GM12801 (cell line): ENCODE data around the gene NAA38.

Experiments used
- TF ChIP-seq, protein P1 (sequence below): IDR thresholded peaks from one replicate; pipeline ENCODE4 v1.5.1; 2011; ENCODE audit warnings: control low read depth; ENCODE audit not compliant: insufficient read length; ENCODE audit errors: extremely low read depth

NAA38 gene

DNA sequence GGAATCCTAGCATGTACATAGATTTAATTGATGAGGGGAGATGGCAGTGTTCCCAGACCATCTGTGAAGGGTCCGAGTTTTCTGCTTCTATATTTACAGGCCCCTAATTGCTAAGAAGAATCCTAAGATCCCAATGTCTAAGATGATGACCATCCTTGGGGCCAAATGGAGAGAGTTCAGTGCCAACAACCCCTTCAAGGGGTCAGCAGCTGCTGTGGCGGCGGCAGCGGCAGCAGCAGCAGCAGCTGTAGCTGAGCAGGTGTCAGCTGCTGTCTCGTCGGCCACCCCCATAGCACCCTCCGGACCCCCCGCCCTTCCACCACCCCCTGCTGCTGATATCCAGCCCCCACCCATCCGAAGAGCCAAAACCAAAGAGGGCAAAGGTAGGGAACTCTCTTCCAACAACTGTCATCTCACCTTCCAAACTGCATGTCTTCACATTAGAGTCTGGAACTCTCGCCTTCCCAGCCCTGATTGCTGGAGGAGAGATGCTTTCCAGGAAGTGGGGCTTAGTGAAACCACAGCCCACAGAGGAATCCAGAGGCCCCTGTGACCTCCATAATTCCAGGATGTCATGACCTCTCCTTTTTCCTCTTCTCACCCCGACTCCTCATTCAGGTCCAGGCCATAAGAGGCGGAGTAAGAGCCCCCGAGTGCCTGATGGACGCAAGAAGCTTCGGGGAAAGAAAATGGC is 36.0 kb upstream of the NAA38 start:
- TF ChIP-seq, protein P1, sequence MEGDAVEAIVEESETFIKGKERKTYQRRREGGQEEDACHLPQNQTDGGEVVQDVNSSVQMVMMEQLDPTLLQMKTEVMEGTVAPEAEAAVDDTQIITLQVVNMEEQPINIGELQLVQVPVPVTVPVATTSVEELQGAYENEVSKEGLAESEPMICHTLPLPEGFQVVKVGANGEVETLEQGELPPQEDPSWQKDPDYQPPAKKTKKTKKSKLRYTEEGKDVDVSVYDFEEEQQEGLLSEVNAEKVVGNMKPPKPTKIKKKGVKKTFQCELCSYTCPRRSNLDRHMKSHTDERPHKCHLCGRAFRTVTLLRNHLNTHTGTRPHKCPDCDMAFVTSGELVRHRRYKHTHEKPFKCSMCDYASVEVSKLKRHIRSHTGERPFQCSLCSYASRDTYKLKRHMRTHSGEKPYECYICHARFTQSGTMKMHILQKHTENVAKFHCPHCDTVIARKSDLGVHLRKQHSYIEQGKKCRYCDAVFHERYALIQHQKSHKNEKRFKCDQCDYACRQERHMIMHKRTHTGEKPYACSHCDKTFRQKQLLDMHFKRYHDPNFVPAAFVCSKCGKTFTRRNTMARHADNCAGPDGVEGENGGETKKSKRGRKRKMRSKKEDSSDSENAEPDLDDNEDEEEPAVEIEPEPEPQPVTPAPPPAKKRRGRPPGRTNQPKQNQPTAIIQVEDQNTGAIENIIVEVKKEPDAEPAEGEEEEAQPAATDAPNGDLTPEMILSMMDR: no peak

DNA sequence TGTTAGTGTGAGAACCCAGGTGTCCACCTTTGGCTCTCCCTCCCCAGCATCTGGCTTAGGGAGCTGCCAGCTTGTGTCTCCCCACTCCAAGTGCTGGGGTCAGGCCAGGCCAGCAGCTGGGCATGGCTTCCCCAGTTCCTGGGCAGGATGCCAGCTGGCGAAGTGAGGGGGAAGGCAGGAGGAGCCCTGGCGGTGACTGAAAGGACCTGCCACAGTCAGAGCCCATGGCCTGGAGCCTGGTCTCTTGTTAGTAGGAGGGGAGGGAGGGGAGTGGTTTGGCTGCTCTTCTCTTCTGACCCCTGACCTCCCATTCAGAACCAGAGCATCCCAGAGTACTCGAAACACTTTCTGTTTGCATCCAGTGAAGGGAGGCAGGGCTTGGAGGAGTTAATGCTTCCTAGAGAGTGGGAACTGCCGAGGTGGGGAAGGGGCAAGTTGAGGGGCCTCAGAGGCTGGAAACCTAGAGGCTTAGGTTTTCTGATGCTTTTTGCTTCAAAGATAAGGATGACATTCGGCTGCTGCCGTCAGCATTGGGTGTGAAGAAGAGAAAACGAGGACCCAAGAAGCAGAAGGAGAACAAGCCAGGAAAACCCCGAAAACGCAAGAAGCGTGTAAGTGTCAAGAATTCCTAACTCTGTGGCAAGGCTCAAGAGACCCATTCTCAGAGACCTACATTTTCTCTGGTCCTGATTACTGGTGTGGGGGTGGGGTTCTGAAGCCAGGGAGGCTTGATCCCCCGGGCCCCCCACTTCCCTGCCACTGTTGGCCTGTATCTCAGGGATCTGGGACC is 32.0 kb upstream of the NAA38 start:
- TF ChIP-seq, protein P1: no peak

DNA sequence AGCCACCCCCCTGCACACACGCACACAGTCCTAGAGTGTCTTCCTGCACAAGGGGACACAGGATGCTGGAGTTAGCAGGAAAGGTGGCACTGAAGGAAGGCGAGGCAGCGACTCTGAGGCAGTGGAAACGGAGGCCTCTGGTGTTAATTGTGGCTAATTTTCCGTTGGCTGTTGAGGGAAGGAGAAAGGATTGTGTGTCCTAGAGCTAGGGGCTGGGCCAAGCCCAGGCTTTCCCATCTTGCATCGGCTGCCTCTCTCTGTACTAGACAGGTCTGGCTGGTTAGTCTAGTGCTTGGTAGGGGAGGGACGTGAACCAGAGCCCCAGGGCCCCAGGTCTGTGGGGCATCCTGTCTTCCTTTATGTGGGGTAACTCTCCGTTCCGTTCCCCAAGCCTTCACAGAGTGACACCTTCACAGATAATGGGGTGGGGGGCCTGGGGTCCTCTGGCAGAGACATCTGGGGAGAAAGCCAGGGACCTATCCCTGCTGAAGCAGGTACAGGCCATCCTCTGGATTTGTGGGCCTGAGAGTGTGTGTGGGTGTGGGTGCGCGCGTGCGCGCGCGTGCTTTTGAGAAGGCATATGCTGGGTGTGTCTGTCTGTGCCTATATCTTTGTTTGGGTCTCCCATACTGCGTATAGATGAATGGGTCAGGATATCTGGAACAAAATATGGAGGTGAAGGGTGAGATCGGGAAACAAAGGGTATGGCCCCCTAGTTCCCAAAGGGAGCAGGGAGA is 31.0 kb upstream of the NAA38 start, which contains the start of gene CHD3:
Gene CHD3, plus strand, starts transcription at position 606 of the 737 bp plus-strand sequence. CDS start 212 bp downstream, outside the sequence.
- TF ChIP-seq, protein P1: no peak

DNA sequence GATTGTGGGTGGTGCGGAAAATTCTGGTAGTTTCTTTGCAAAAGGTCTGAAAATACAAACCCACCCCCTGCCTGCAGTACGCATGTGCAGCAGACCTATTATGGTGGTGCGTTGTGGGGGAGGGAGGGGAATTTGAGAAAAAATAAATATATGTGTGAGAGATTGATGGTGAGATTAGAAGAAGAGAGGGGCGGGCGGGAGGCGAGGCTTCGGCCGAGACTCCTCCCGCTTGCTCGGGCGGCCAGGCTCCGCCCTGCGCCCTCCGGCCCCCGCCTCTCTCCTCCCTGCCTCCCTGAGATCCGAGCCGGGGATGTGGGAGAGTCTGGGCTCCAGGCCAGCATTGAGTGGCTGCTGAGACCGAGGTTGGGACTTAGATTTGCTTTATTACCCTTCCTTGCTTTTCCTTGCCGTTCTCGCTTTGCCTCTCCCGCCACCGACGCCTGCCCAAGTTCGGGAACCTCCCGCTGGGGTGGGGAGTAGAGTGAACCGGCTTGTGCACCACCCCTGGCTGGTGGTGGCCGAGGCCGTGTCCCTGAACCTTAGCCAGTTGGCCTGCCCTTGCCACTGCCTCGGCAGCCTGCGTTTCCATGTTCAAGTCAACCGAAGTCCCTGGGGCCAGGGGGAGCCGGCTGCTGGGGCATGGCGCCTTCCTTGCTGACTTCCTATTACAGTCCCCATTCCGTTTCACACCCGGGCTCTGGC is 30.3 kb upstream of the NAA38 start:
- TF ChIP-seq, protein P1: no peak

DNA sequence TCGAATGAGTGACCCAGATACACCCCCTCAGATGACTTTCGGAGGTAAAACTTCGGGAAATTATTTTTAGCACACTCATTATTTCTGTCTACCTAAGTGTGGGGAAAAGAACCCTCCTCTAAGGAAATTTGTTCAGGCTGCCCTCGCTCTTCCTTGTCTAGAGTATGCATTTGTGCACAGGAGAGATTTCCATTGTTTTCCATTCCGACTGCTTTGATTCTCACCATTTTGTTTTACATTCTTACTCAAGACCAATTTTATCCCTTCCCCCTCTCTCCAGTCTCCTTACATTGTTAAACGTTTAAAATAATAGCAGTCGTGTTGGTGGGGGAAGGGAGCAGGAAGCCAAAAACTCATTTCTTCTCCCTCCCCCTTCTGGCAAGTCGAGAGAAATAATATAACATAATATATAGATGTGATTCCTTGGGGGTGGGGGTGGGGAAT is 29.7 kb upstream of the NAA38 start:
- TF ChIP-seq, protein P1: no peak

DNA sequence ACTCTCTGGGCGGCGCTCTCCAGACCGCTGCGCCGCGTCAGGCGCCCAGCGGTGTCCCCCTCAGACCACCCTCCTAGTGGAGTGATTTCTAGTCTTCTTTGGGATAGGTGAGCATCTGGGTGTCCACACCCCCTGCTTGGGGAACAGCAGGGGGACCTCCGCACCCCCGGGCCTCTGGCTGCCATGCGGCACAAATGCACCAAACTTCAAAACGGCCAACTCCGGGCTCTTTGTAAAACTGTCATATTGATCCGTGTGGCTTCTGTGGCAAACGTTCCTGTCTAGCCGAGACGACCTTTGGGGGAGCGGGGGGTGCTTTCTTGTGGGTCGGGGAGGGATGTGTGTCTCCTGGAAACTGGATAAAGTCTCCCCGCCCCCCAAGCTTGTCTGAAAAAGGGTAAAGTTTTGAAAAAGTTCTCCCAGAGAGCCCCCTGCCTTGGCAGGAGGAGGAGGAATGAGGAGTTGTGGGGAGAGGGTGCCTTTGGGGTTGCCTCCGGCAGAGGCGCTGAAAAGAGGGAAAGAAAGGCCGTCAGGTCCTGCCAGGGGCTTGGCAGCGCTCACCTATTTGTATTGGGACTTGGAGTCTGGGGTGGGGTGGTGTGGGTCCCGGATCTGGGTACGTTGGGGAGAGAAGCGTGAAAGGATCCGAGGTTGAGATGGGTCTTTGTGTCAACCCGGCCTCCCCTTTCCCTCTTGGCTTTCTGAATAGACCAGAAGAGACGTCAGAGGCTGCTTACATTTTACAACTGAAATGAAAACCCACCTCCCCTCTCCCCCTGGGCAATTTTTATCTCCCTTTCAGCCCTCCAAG is 29.1 kb upstream of the NAA38 start:
- TF ChIP-seq, protein P1: no peak
